GM13977 (cell line): ENCODE data around the gene CHRNB1.

ENCODE experiments used
- DNase-seq: peaks from one replicate; pipeline ENCODE4 v3.0.0; 2012; ENCODE audit warnings: low spot score
- in situ Hi-C: fragments of 300-500 bp; cut with MboI; formaldehyde crosslinking; loops from one replicate; pipeline ENCODE4 v1.12.0; 2022; ENCODE audit warnings: low sequenced_read_pairs, low pct_unique_long_range_greater_than_20kb, mixed read lengths, inconsistent platforms; ENCODE audit not compliant: unreplicated experiment
- TF ChIP-seq, protein P1 (sequence below): IDR thresholded peaks from 2 replicates; pipeline ENCODE4 v1.5.1; 2012; ENCODE audit warnings: mild to moderate bottlenecking, control low read depth; ENCODE audit not compliant: insufficient read depth; ENCODE audit errors: extremely low read depth, missing control alignments

CHRNB1 gene

DNA sequence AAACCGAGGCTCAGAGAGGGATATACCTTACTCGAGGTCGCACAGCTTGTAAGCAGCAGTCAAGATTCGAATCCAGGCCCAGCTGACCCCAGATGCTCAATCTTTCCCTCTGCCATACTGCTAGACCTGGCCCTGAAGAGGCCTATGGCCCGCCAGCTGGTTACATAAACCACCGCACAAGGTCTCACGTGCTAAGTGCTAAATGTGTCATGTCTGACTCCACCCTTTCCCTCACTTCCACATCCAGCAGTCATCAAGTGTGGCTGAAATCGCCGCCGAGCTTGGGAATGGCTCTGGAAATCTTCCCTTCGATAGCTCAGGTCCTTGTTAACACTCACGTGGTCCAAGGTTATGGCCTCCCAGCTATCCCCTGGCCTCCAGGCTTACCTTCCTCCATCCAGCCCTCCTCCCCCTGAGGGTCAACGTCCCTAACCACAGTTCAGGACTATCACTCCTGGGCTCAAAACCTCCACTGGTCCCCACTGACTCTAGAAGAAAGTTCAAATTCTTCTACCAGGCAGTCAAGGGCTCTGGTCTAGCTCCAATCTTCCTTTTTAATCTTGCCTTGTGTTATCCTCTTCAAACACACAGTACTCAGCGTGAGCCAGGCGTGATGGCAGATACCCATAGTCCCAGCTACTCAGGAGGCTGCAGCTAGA, 31.0 kb downstream of the CHRNB1 start:
- in situ Hi-C loops, result no loop called here

DNA sequence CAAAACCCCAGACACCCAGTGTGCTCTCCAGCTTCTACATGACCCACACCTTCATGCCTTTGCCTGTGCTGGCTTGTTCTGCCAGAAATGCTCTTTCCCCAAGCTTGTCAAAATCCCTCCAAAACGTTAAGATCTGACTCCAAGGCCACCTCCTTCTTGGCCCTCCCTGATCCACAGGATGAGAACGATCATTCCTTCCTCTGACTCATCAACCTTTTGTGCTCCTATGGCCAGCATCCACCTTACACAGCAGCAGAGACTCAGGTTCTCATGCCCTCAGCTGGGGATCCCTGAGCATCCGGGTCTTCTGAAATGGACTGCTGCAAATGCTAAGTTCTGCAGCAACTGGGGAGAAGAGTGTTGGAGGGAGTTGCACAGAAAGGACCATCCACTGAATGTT, 31.6 kb downstream of the CHRNB1 start:
- DNase-seq, result no peak
- in situ Hi-C loops, result no loop called here
- TF ChIP-seq, protein P1, sequence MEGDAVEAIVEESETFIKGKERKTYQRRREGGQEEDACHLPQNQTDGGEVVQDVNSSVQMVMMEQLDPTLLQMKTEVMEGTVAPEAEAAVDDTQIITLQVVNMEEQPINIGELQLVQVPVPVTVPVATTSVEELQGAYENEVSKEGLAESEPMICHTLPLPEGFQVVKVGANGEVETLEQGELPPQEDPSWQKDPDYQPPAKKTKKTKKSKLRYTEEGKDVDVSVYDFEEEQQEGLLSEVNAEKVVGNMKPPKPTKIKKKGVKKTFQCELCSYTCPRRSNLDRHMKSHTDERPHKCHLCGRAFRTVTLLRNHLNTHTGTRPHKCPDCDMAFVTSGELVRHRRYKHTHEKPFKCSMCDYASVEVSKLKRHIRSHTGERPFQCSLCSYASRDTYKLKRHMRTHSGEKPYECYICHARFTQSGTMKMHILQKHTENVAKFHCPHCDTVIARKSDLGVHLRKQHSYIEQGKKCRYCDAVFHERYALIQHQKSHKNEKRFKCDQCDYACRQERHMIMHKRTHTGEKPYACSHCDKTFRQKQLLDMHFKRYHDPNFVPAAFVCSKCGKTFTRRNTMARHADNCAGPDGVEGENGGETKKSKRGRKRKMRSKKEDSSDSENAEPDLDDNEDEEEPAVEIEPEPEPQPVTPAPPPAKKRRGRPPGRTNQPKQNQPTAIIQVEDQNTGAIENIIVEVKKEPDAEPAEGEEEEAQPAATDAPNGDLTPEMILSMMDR, result no peak

More for the DNA sequence above, 31.0 kb downstream of the CHRNB1 start:
- TF ChIP-seq, protein P1, result no peak
- DNase-seq, result no peak

DNA sequence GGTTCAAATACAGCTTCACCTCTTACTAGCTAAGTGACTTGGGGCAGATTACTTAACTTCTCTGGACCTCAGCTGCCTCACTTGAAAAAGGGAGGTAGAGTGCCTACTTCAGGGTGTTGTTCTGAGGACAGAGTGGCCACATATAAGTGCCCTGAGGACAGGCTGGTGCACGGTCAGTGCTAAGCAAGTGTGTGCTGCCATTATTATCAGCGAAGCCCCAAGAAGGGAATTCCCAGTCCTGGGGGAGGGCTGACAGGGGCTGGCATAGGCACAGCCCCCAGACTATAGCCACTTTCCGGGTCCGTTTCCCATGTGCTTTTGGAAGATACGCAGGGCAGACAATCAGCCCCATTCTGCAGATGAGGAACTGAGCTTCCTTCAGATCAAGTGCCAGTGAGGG, 32.1 kb downstream of the CHRNB1 start:
- TF ChIP-seq, protein P1, result no peak
- in situ Hi-C loops, result no loop called here
- no peak for DNase-seq

DNA sequence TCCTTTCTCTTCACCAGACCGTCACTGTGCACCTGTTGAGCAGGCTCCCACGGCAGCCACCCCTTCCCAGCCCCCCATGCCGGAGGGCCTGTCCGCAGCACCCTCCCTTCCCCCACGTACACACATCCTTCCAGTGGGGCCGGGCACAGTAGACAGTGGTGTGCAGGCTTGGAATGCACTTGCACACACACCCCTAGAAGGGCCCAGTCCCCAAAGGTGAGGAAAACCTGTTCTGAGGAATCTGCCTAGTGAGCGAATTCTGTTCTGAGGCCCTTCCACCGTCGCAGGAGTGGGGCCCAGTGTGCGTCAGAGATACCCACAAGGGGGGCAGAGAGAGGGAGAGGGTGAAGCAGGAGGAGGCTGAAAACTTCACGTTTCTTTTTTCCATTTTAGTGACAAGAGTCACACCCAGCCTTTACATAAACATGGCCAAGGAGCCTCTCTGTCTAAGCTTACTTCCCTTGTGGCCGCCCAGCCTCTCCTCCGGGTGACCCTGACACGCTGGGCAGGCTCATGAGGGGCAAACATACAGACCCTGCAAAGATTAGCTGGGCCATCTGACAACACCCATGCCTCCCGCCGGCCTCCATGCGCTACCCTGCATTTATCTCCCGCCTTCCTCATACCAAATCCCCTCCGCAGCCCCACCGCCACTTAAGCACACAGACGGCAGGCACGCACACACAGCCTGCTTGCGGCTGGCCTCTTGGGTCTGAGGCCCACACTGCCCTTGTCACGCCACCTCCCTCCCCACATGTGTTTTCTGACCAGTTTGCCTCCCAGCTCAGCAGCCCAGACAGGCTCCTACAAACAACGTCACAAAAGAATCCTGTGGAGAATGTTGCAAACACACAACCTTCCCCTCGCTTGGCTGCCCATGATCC, 32.8 kb downstream of the CHRNB1 start:
- in situ Hi-C loops, result no loop called here
- peak; percentile 13 for DNase-seq
- TF ChIP-seq, protein P1, result no peak

DNA sequence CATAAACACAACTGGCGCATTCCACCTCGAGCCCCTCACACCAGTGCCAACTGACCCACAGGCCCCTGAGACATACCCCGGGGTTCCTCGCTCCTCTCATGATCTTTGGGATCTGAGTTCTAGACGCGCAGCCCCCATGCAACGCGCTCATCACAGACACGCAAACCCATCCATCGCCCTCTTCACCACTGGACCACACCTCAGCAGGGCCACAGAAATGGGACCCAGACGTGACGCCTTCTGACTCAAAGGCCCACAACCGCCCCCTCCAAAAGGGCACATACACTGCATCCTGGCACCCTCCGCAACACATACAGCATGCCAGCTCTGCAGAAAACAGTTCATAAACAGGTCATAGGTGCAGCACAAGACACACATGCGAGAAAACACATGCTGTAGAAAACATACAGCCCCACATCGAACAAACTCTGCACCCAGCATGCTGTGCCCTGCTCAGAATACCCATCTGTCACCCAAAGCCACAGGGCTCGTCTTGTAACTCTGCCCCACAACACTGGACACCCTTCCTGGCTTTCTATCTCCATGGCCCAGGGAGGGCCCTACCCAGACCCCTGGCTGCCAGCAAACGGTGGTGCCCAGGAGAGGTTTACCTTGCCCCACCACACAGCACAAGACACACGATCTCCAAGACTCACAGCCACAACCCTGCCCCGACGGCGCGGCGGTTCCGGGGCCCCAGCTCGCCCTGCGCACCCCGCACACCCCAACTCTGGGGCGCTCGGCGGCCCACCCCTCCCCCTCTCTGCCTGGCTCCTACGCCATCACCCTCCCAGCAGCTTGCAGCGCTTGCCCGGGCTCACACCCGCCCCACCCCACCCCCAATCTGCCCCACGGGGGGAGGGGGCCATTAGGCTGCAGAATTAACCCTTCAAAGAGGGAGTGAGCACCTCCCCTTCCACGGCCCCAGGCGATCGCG, 33.7 kb downstream of the CHRNB1 start:
- in situ Hi-C loops, result no loop called here
- DNase-seq, result peak; percentile 76
- TF ChIP-seq, protein P1, result no peak
